SH-SY5Y (cell line): ENCODE measurements around the gene ATG3.

Experiments used
- GATA2 ChIP-seq: IDR thresholded peaks from 2 replicates; pipeline ENCODE4 v1.6.1; 2011; ENCODE audit warnings: mild to moderate bottlenecking, low read depth, low read length
- GATA3 ChIP-seq: IDR thresholded peaks from 2 replicates; pipeline ENCODE4 v1.6.1; 2011; ENCODE audit warnings: low read depth, mild to moderate bottlenecking, low read length, moderate library complexity

GRCh38 chr3:112539825-112540650, 21.7 kb downstream of the ATG3 start:
- TF ChIP-seq GATA2 (no peak), GATA3 (no peak)
